ENCODE measurements around the gene RPS18. TPM values are rescaled to one million over a fixed set of nuclear protein-coding genes. Genes with fewer than 3 reads are reported as not detected.

Gene RPS18
- total RNA-seq, 1 donor from 2014 or later, result 950 TPM

DNA sequence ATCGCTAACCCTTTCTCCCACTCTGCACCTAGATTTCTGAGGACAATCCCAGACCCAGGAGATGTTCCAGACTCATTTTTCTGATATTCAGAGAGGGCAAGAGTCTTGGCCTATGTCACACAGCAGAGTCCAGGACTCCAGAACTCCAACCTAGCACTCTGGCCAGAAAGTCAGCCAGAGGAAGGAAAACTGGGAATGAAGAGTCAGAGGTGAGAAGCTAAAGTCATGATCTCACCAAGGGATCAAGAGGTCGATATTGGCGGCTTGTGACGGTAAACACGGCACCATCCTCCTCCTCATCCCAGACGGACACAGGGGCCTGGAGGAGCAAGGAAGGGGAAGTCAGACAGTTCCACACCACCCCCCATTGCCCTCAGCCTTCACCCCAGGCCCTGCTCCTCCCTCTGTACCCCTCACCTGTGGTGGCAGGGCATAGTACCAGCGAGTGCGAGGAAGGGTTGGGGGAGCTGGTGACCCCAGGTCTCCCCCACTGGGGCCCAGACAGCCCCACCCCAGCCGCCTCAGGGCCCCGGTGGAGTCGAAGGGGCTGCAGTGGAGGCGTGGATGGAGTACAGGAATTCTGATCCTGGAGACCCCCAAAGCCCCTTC lies 25.0 kb downstream of the RPS18 start:
- TF ChIP-seq CTCF (IDR thresholded peaks at IDR 0.05; ENCODE audit: borderline replicate concordance), result no peak
- peak overlapping the region; percentile 99 for H3K27ac ChIP-seq (replicated peaks)
- peaks cover 49% of the 10 kb centered on the region for H3K36me3 ChIP-seq
- H3K27me3 ChIP-seq (ENCODE audit: low read depth), result no peaks in the 10 kb centered on the region
- peaks cover 57% of the 10 kb centered on the region for H3K4me1 ChIP-seq
- no peaks in the 10 kb centered on the region for H3K9me3 ChIP-seq (replicated peaks)
- DNase-seq, result no peak
- intact Hi-C loops (cut with micrococcal nuclease), result no loop called here
- H3K4me3 ChIP-seq, result peak overlapping the region; percentile 79

DNA sequence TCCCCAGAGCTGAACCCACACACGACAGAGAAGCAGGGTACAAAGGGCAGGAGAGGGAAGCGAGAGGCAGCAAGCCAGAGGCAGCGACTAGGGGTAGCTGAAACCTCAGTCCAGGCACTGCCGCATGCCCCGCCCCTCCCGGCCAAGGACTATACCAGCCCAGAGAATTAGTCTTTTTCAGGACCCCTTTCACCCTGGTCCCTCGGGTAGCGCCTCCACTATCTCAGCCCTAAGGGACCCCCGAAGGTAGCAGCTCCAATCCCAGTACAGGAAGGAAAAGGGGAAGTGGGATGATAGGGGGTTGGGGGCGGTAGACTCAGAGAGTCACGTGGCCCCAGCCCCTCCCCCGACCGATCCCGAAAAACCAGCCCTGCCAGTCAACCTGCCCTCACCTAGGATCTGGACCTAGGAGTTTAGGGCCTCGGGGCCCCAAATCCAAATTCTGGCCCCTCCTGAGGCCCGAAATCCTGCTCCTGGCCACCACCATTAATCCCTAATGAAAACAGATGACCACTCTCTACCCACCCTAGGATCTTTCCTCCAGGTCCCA lies 25.6 kb downstream of the RPS18 start:
- Histone ChIP-seq H3K36me3 (peaks cover 48% of the 10 kb centered on the region), H3K4me3 (peak overlapping the region; percentile 79), H3K27ac (replicated peaks) (peak overlapping the region; percentile 99), H3K4me1 (peaks cover 61% of the 10 kb centered on the region), H3K27me3 (ENCODE audit: low read depth) (no peaks in the 10 kb centered on the region), H3K9me3 (replicated peaks) (no peaks in the 10 kb centered on the region)
- intact Hi-C loops (cut with micrococcal nuclease), result no loop called here
- TF ChIP-seq CTCF (IDR thresholded peaks at IDR 0.05; ENCODE audit: borderline replicate concordance), result no peak
- DNase-seq, result no peak

DNA sequence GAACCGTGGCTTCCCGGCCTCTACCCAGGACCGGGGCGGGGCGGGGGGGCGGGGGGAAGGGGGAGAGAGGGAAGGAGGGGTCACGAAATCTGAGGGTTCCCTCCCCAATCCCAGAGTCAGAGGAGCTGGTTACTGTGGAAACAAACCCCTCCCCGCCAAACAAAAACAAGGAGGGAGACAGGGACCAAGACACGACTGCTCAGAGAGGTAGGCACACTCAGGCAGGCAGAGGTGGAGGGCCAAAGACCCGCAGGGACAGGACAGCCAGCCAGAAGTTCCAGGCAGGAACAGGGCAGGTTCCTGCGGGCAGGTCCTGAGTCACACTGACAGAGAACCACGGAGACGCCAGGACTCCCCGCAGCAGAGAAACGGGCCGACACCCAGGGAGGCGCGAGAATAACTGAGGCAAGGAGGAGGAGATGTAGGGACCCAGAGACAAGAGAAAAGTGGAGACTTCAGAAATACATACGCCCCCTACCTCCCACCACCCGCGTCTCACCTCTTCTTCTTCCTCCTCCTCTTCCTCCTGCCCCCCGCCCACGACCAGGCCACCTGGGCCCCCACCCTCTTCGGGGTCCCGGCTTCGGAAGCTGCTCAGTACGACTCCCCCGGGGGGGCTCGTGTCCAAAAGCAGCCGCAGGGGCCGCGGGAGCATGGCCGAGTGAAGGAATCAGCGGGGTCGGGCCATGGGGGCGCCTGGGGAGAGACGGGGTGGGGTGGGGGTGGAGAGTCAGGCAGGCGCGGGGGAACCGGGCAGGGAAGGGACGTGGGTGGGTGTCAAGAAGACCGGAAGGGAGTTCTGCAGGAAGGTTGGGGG lies 26.3 kb downstream of the RPS18 start:
- no peak for TF ChIP-seq CTCF (IDR thresholded peaks at IDR 0.05; ENCODE audit: borderline replicate concordance)
- intact Hi-C loops (cut with micrococcal nuclease), result no loop called here
- peak overlapping the region; percentile 79 for H3K4me3 ChIP-seq
- peak overlapping the region; percentile 99 for H3K27ac ChIP-seq (replicated peaks)
- H3K9me3 ChIP-seq (replicated peaks), result no peaks in the 10 kb centered on the region
- DNase-seq, result no peak
- peaks cover 48% of the 10 kb centered on the region for H3K36me3 ChIP-seq
- peaks cover 61% of the 10 kb centered on the region for H3K4me1 ChIP-seq
- H3K27me3 ChIP-seq (ENCODE audit: low read depth), result no peaks in the 10 kb centered on the region

- no peaks in the 10 kb centered on the region for H3K27me3 ChIP-seq (ENCODE audit: low read depth)
- H3K4me1 ChIP-seq, result peaks cover 61% of the 10 kb centered on the region
- intact Hi-C loops (cut with micrococcal nuclease), result no loop called here
- H3K27ac ChIP-seq (replicated peaks), result peak within 1 kb of the TSS; percentile 99
- no peaks in the 10 kb centered on the region for H3K9me3 ChIP-seq (replicated peaks)
- DNase-seq, result peak; percentile 91
- H3K4me3 ChIP-seq, result peak within 1 kb of the TSS; percentile 79
- TF ChIP-seq CTCF (IDR thresholded peaks at IDR 0.05; ENCODE audit: borderline replicate concordance), result no peak
- peaks cover 48% of the 10 kb centered on the region for H3K36me3 ChIP-seq
Measured at GRCh38 chr6:33298773-33299236, 26.9 kb downstream of the RPS18 start, which contains the start of gene RGL2. Gene RGL2, minus strand, starts transcription at chr6:33298942. Its CDS starts 332 bp downstream, at chr6:33298610.

- TF ChIP-seq CTCF (IDR thresholded peaks at IDR 0.05; ENCODE audit: borderline replicate concordance), result peak; percentile 81
- no peaks in the 10 kb centered on the region for H3K27me3 ChIP-seq (ENCODE audit: low read depth)
- H3K4me3 ChIP-seq, result peak overlapping the region; percentile 79
- H3K9me3 ChIP-seq (replicated peaks), result no peaks in the 10 kb centered on the region
- H3K27ac ChIP-seq (replicated peaks), result peak overlapping the region; percentile 99
- peak; percentile 93 for DNase-seq
- intact Hi-C loops (cut with micrococcal nuclease), result no loop called here
- peaks cover 48% of the 10 kb centered on the region for H3K36me3 ChIP-seq
- H3K4me1 ChIP-seq, result peaks cover 61% of the 10 kb centered on the region
Measured at GRCh38 chr6:33299237-33299944, 27.5 kb downstream of the RPS18 start.
